ACC112 (cell line): ENCODE data around the gene SHOX.
"Not testable (repeated sequence)": the region's sequence is repeated elsewhere in the genome, so short reads cannot be mapped to it uniquely, and the experiment has no call there.

Experiments
- H2AFZ ChIP-seq: fragments of 200-600 bp; sonication (generic); one replicate; pipeline ENCODE4 v1.6.0; 2017; ENCODE audit warnings: antibody characterized with exemption, low read length; ENCODE audit not compliant: unreplicated experiment
- H3K27ac ChIP-seq: fragments of 200-600 bp; sonication (generic); 2 replicates; pipeline ENCODE4 v1.5.1; 2014; ENCODE audit warnings: low read depth, mild to moderate bottlenecking, antibody characterized with exemption, low read length, moderate library complexity
- H3K27me3 ChIP-seq: fragments of 200-600 bp; sonication (generic); 2 replicates; pipeline ENCODE4 v1.6.1; 2014; ENCODE audit warnings: mild to moderate bottlenecking, antibody characterized with exemption, low read length, moderate library complexity, mixed read lengths; ENCODE audit not compliant: insufficient read depth
- H3K36me3 ChIP-seq: fragments of 200-600 bp; sonication (generic); 2 replicates; pipeline ENCODE4 v1.6.1; 2016; ENCODE audit warnings: mild to moderate bottlenecking, antibody characterized with exemption, low read length, moderate library complexity, mixed read lengths; ENCODE audit not compliant: insufficient read depth
- H3K4me1 ChIP-seq: fragments of 200-600 bp; sonication (generic); one replicate; pipeline ENCODE4 v1.6.1; 2016; ENCODE audit warnings: low read length, mixed read lengths; ENCODE audit not compliant: insufficient read depth, unreplicated experiment, control insufficient read depth
- H3K4me3 ChIP-seq: fragments of 200-600 bp; sonication (generic); 2 replicates; pipeline ENCODE4 v1.5.1; 2014; ENCODE audit warnings: mild to moderate bottlenecking, low read depth, low read length
- H3K79me2 ChIP-seq: fragments of 200-600 bp; sonication (generic); one replicate; pipeline ENCODE4 v1.6.0; 2016; ENCODE audit warnings: low read length; ENCODE audit not compliant: control insufficient read depth, unreplicated experiment, insufficient read depth

SHOX gene

DNA sequence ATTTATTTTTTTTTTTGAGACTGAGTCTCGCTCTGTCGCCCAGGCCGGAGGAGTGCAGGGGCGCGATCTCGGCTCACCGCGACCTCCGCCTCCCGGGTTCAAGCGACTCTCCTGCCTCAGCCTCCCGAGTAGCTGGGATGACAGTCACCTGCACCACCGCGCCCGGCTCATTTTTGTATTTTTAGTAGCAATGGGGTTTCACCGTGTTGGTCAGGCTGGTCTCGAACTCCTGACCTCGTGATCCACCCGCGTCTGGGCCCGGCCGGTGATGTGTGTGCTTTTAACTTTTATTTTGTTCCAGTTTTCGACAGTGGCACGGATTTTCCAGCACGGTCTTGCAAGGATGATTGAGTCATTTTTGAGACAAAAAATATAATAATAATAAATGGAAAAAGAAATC, 21.3 kb downstream of the SHOX start:
- H3K36me3 ChIP-seq, H3K79me2 ChIP-seq, H3K4me3 ChIP-seq, H3K4me1 ChIP-seq, H3K27ac ChIP-seq, H2AFZ ChIP-seq: not testable (repeated sequence)
- H3K27me3 ChIP-seq = peaks cover 10% of the 10 kb centered on the region

DNA sequence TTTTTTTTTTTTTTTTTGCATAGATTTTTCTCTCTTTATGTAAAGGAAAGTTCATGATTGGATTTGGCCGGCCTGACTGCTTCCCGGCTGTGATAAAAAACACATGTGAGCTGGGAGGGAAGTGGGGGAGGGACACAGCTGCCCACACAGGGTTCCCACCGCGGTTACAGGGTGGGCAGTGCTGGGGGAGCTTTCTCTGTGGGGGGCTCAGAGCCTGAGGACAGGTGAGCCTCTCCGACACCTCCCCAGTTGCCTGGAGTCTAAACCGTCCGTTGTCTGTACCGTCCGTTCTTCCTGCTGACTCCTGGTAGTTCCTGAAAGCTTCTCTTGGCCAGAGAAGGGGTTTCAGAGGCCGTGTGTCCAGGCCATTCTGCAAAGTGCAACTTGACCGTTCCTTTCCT, 21.8 kb downstream of the SHOX start:
- H3K27ac ChIP-seq = no peak overlapping the region
- H2AFZ ChIP-seq = no peak overlapping the region
- H3K4me3 ChIP-seq = no peak overlapping the region
- no peaks in the 10 kb centered on the region for H3K4me1 ChIP-seq
- no peaks in the 10 kb centered on the region for H3K79me2 ChIP-seq
- H3K27me3 ChIP-seq = peaks cover 10% of the 10 kb centered on the region
- no peaks in the 10 kb centered on the region for H3K36me3 ChIP-seq

GRCh38 chrX:653306-653705, 22.7 kb downstream of the SHOX start:
- Histone ChIP-seq H3K4me1 (no peaks in the 10 kb centered on the region), H2AFZ (no peak overlapping the region), H3K27me3 (peaks cover 10% of the 10 kb centered on the region), H3K79me2 (no peaks in the 10 kb centered on the region), H3K4me3 (no peak overlapping the region), H3K36me3 (no peaks in the 10 kb centered on the region), H3K27ac (no peak overlapping the region)

GRCh38 chrX:661154-661553, 30.6 kb downstream of the SHOX start:
- H3K4me1 ChIP-seq = no peaks in the 10 kb centered on the region
- no peak overlapping the region for H2AFZ ChIP-seq
- H3K27ac ChIP-seq = no peak overlapping the region
- H3K79me2 ChIP-seq = no peaks in the 10 kb centered on the region
- no peaks in the 10 kb centered on the region for H3K27me3 ChIP-seq
- H3K4me3 ChIP-seq = no peak overlapping the region
- H3K36me3 ChIP-seq = no peaks in the 10 kb centered on the region

DNA sequence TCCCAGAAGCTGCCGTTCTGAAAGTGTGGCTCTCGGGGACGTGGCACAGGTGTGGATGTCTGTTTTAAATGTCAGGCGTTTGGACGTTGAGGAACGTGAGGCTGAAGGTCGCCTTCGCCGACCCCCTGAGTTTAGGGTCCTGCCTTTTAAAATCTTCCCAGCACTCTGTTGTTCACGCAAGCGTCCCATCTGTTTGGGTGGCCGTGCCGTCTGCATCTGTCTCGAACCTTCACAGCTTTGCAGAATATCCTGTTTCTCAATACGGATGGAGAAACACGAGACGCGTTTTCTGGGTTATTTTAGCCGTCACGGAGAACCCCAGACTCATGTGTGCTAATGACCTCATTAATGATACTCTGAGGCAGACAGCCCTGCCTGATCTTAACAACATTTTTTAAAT, 31.5 kb downstream of the SHOX start:
- no peak overlapping the region for H3K27ac ChIP-seq
- H3K27me3 ChIP-seq = no peaks in the 10 kb centered on the region
- H3K36me3 ChIP-seq = no peaks in the 10 kb centered on the region
- no peaks in the 10 kb centered on the region for H3K4me1 ChIP-seq
- no peaks in the 10 kb centered on the region for H3K79me2 ChIP-seq
- H3K4me3 ChIP-seq = no peak overlapping the region
- H2AFZ ChIP-seq = no peak overlapping the region

DNA sequence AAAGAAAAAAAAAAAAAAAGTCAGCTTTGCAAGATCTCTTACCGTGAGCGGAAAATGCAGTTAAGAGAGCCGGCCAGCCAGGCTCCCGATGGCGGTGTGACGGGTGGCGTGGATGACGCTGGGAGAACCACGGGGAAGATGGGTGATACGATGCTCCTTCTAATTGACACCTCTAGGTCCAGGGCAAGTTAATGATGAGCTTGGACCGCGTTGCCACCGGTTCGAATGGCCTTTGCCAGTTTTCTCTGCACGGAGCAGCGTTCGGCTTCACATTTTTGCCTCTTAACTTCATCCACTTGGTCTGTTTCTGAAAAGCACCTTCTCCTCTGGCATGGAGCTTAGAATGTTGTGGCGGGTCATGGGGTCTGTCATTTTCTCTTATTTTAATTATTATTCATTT, 33.2 kb downstream of the SHOX start:
- Histone ChIP-seq H3K79me2 (no peaks in the 10 kb centered on the region), H3K27me3 (no peaks in the 10 kb centered on the region), H3K36me3 (no peaks in the 10 kb centered on the region), H3K4me1 (no peaks in the 10 kb centered on the region), H3K4me3 (no peak overlapping the region), H3K27ac (no peak overlapping the region), H2AFZ (no peak overlapping the region)

GRCh38 chrX:666762-667720, 36.5 kb downstream of the SHOX start:
- Histone ChIP-seq H2AFZ (no peak overlapping the region), H3K27me3 (no peaks in the 10 kb centered on the region), H3K4me1 (no peaks in the 10 kb centered on the region), H3K36me3 (no peaks in the 10 kb centered on the region), H3K79me2 (no peaks in the 10 kb centered on the region), H3K4me3 (no peak overlapping the region), H3K27ac (no peak overlapping the region)

DNA sequence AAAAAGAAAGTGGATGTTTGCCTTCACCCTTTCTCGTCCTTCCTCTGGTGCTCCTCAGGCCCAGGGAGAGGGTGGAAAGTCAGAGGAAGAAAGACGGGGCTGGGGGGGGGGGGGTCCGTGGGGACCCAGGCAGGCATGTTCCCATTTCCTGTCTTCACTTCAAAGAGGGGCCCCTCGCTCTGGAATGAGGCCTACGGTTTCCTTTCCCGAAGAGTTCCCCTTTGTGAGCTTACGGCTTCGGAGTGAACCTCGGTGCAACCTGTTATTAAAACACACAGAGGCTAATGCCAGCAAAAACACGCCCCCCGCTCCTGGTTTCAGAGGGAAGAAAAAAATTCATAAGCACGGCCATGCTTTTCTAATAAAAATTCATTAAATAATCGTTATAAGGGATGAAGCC, 40.1 kb downstream of the SHOX start:
- no peaks in the 10 kb centered on the region for H3K79me2 ChIP-seq
- H3K36me3 ChIP-seq = no peaks in the 10 kb centered on the region
- H2AFZ ChIP-seq = no peak overlapping the region
- no peak overlapping the region for H3K4me3 ChIP-seq
- H3K4me1 ChIP-seq = no peaks in the 10 kb centered on the region
- no peak overlapping the region for H3K27ac ChIP-seq
- no peaks in the 10 kb centered on the region for H3K27me3 ChIP-seq

- no peaks in the 10 kb centered on the region for H3K36me3 ChIP-seq
- no peak overlapping the region for H2AFZ ChIP-seq
Measured at GRCh38 chrX:672931-673330, 42.3 kb downstream of the SHOX start.

DNA sequence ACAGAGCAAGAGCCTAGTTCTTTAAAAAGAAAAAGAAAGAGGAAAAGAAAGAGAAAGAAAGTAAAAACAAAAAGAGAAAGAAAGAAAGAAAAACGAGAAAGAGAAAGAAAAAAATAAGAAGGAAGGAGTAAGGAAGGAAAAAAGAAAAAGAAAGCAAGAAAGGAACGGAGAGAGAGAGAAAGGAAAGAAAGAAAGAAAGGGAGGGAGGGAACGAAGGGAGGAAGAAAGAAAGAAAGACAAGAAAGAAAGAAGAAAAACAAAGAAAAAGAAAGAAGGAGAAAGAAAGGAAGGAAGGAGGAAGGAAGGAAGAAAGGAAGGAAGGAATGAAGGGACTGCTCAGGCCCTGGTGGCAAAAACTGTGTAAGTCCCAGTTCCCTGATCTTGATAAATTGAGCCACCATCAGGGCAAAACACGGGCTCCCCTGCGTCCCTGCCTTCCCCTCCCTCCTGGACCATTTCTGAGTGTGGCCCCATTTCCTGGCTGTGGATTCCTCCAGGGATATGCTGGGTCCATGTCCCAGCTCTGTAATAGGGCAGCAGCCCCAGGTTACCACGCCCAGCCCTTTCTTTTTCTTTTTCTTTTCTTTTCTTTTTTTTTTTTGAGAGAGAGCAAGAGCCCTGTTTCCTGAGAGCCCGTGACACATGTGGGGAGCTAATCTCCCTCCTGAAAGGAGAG, 44.8 kb downstream of the SHOX start:
- H3K4me1 ChIP-seq = no peaks in the 10 kb centered on the region
- H2AFZ ChIP-seq = no peak overlapping the region
- H3K36me3 ChIP-seq = no peaks in the 10 kb centered on the region
- H3K4me3 ChIP-seq = no peak overlapping the region
- H3K79me2 ChIP-seq = no peaks in the 10 kb centered on the region
- no peak overlapping the region for H3K27ac ChIP-seq
- H3K27me3 ChIP-seq = no peaks in the 10 kb centered on the region

More at GRCh38 chrX:672931-673330, 42.3 kb downstream of the SHOX start:
- Histone ChIP-seq H3K4me3 (no peak overlapping the region), H3K27me3 (no peaks in the 10 kb centered on the region), H3K4me1 (no peaks in the 10 kb centered on the region), H3K27ac (no peak overlapping the region), H3K79me2 (no peaks in the 10 kb centered on the region)

DNA sequence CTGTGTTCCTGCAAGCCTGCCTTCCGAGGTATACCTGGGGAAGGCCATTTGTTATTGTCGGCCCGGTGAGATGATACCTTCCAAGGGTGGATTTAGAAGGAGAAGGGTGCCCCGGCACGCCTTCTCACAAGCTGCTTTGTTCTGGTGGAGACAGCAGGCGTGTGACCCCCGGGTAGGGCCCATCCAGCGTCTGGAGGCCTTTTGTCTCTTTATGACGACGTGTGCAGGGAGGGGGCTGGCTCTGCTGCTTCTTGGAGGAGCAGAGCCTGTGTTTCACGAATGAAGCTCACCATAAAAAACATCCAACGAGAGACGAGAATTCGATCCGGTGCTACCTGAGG, 45.3 kb downstream of the SHOX start:
- H3K79me2 ChIP-seq = no peaks in the 10 kb centered on the region
- H3K27me3 ChIP-seq = no peaks in the 10 kb centered on the region
- no peaks in the 10 kb centered on the region for H3K36me3 ChIP-seq
- H3K4me3 ChIP-seq = no peak overlapping the region
- no peaks in the 10 kb centered on the region for H3K4me1 ChIP-seq
- no peak overlapping the region for H2AFZ ChIP-seq
- no peak overlapping the region for H3K27ac ChIP-seq
